ENCODE measurements around the gene FRMPD2. TPM values are rescaled to one million over a fixed set of nuclear protein-coding genes. Genes with fewer than 3 reads are reported as not detected.

FRMPD2 gene
- total RNA-seq, 1 donor from 2014 or later = 1.6 TPM

DNA sequence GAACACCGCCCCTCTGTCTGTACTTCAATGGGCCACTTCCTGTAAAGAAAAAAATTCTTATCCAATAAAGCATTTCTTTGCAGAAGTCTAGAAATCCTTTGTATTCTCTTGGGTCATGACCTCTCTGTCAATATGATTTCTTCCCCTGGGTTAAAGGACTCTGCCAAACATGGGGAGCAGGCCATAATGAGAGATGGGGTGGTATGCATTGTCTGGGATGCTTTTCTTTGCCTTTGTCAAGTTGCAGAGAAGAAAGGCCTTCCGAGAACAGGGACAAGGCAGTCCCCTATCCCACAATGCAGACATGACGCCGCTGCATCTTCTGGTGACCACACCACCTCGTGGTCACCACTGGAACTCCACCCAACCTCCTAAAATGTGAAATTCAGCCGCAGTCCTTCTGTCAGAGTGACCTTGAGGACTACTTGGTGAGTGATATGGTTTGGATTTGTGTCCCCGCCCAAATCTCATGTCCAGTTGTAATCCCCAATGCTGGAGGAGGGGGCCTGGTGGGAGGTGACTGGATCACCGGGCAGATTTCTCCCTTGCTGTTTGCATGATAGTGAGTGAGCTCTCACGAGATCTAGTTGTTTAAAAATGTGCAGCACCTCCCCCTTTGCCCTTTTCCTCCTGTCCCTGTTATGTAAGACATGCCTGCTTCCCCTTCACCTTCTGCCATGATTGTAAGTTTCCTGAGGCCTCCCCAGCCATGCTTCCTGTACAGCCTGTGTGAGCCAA, 15.2 kb upstream of the FRMPD2 start:
- Mint-ChIP-seq H3K9me3 (ENCODE audit: unreplicated experiment) (peaks cover 6% of the 10 kb centered on the region), H3K36me3 (ENCODE audit: unreplicated experiment) (peaks cover 10% of the 10 kb centered on the region), H3K4me1 (ENCODE audit: low read depth, unreplicated experiment) (peaks cover 29% of the 10 kb centered on the region), H3K4me3 (ENCODE audit: unreplicated experiment) (no peak overlapping the region), H3K27ac (ENCODE audit: unreplicated experiment) (peak overlapping the region; percentile 53), H3K27me3 (ENCODE audit: unreplicated experiment) (peaks cover 2% of the 10 kb centered on the region)
- DNase-seq = peak; percentile 82
- TF ChIP-seq, protein P1, sequence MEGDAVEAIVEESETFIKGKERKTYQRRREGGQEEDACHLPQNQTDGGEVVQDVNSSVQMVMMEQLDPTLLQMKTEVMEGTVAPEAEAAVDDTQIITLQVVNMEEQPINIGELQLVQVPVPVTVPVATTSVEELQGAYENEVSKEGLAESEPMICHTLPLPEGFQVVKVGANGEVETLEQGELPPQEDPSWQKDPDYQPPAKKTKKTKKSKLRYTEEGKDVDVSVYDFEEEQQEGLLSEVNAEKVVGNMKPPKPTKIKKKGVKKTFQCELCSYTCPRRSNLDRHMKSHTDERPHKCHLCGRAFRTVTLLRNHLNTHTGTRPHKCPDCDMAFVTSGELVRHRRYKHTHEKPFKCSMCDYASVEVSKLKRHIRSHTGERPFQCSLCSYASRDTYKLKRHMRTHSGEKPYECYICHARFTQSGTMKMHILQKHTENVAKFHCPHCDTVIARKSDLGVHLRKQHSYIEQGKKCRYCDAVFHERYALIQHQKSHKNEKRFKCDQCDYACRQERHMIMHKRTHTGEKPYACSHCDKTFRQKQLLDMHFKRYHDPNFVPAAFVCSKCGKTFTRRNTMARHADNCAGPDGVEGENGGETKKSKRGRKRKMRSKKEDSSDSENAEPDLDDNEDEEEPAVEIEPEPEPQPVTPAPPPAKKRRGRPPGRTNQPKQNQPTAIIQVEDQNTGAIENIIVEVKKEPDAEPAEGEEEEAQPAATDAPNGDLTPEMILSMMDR (IDR thresholded peaks at IDR 0.05; ENCODE audit: partially characterized antibody, unreplicated experiment) = peak; percentile 84

DNA sequence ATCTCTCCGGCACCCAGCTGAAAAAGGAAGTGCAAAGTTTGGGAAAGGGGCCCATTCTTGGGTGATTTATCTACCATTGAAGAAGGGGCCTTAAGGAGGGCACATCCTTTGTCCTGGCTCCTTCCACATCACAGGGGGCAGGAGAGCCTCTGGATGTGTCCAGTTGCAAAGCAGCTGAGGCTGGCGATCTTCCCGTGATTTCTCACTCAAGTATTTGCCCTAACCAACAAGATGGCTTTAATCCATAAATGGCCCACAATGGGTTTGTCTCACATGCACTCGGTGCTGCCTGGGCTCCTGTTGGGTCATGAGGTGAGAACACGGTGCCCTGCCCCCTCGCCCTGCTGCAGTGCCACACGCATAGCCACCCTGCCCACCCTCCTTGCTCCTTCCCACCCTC, 14.2 kb upstream of the FRMPD2 start:
- TF ChIP-seq, protein P1 (IDR thresholded peaks at IDR 0.05; ENCODE audit: partially characterized antibody, unreplicated experiment) = no peak
- DNase-seq = no peak
- Mint-ChIP-seq H3K4me3 (ENCODE audit: unreplicated experiment) (no peak overlapping the region), H3K4me1 (ENCODE audit: low read depth, unreplicated experiment) (peaks cover 29% of the 10 kb centered on the region), H3K27ac (ENCODE audit: unreplicated experiment) (no peak overlapping the region), H3K9me3 (ENCODE audit: unreplicated experiment) (peaks cover 10% of the 10 kb centered on the region), H3K36me3 (ENCODE audit: unreplicated experiment) (peaks cover 19% of the 10 kb centered on the region), H3K27me3 (ENCODE audit: unreplicated experiment) (peaks cover 6% of the 10 kb centered on the region)

DNA sequence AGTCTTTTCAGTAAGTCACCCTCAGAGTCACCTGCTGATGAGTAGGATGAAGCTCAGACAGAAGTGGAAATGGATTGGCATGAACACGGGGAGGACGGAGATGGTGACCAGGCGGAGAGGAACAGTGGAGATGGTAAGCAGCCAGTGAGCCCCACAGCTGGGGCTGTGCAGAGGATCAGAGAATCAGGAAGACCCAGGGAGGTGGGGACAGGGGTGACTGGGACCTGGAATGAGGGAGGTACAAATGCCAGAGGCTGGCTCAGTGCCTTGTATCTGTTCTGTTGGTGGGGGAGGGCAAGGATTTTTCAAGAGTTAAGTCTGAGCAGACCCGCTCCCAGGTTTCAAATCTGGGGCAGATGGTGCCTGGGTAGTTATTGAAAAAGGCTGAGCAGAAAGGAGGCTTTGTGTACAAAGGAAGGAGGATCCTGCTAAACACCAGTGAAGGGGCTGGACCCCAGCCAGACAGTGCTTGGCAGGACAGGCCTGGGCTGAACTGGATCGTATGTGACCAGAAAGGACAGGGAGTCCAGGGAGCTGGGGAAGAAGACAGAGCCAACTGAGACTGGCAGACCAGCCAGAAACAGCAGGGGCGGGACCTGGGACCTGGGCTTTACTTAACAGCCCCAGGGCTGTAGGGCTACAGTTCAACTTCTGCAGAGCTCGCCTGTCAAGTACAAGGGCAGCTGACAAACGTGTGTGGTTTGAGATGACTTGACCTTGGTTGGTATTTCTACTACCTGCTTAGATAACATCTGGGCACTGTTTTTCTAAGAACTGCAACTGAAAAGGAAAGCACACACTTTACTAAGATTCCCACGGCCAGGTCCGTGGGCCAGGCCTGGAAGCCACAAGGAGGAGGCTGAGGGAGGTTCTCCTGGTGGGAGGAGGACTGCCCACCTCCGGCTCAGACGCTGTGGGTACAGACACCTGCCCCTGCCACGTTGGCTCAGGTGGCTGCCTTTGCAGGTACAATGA, 13.2 kb upstream of the FRMPD2 start:
- peak overlapping the region; percentile 23 for H3K27ac Mint-ChIP-seq (ENCODE audit: unreplicated experiment)
- H3K9me3 Mint-ChIP-seq (ENCODE audit: unreplicated experiment) = peaks cover 11% of the 10 kb centered on the region
- H3K4me1 Mint-ChIP-seq (ENCODE audit: low read depth, unreplicated experiment) = peaks cover 29% of the 10 kb centered on the region
- no peak for DNase-seq
- peaks cover 7% of the 10 kb centered on the region for H3K27me3 Mint-ChIP-seq (ENCODE audit: unreplicated experiment)
- peaks cover 21% of the 10 kb centered on the region for H3K36me3 Mint-ChIP-seq (ENCODE audit: unreplicated experiment)
- H3K4me3 Mint-ChIP-seq (ENCODE audit: unreplicated experiment) = peak overlapping the region; percentile 4
- TF ChIP-seq, protein P1 (IDR thresholded peaks at IDR 0.05; ENCODE audit: partially characterized antibody, unreplicated experiment) = no peak

DNA sequence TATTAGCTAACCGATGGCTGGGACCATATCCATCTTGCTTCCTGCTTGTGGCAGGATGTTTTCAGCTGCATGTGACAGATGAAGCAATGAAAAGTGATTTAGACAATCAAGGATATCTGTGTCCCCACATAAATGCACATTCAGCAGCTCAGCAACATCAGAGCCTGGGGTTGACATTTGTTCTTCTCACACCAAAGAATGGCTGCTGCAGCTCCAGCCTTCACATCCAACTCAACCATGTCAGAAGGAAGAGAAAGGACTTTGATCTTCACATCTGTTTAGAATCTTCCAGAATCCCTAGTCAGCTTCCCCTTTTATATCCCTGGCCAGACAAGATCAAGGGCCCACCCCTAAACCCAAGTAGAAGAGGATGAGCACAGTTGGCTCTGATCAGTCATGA, 11.9 kb upstream of the FRMPD2 start:
- no peak overlapping the region for H3K27ac Mint-ChIP-seq (ENCODE audit: unreplicated experiment)
- H3K4me3 Mint-ChIP-seq (ENCODE audit: unreplicated experiment) = no peak overlapping the region
- TF ChIP-seq, protein P1 (IDR thresholded peaks at IDR 0.05; ENCODE audit: partially characterized antibody, unreplicated experiment) = no peak
- H3K36me3 Mint-ChIP-seq (ENCODE audit: unreplicated experiment) = peaks cover 27% of the 10 kb centered on the region
- H3K9me3 Mint-ChIP-seq (ENCODE audit: unreplicated experiment) = peaks cover 11% of the 10 kb centered on the region
- DNase-seq = no peak
- peaks cover 29% of the 10 kb centered on the region for H3K4me1 Mint-ChIP-seq (ENCODE audit: low read depth, unreplicated experiment)
- H3K27me3 Mint-ChIP-seq (ENCODE audit: unreplicated experiment) = peaks cover 7% of the 10 kb centered on the region

Measured in glutamatergic neuron (in vitro differentiated cells).